Measurements from ENCODE around the gene C1orf159.

Gene C1orf159

GRCh38 chr1:1130206-1131120, 14.6 kb upstream of the C1orf159 start:
- no peak for DNase-seq

DNA sequence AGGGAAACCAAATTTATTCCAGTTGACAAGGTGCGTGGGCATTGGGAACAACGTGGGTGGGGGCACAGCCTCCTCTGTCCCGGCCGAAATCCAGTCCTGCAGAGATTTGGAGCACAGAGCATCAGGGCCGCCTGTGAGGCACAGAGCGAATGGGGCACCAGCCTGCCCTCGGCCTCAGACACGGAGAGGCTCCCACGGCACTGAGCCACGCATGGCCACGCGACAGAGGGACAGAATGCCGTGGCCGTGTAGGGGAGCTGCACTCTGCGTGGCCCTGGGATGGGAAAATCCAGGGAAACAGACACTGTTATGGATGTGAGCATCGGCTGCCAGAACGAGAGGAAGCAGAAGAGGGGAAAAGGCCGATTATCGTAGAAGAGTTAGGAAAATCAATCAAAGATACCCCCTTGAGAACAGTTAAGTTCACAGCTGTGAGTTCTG, 13.5 kb upstream of the C1orf159 start:
- no peak for DNase-seq

GRCh38 chr1:1128454-1129139, 12.7 kb upstream of the C1orf159 start:
- no peak for DNase-seq

DNA sequence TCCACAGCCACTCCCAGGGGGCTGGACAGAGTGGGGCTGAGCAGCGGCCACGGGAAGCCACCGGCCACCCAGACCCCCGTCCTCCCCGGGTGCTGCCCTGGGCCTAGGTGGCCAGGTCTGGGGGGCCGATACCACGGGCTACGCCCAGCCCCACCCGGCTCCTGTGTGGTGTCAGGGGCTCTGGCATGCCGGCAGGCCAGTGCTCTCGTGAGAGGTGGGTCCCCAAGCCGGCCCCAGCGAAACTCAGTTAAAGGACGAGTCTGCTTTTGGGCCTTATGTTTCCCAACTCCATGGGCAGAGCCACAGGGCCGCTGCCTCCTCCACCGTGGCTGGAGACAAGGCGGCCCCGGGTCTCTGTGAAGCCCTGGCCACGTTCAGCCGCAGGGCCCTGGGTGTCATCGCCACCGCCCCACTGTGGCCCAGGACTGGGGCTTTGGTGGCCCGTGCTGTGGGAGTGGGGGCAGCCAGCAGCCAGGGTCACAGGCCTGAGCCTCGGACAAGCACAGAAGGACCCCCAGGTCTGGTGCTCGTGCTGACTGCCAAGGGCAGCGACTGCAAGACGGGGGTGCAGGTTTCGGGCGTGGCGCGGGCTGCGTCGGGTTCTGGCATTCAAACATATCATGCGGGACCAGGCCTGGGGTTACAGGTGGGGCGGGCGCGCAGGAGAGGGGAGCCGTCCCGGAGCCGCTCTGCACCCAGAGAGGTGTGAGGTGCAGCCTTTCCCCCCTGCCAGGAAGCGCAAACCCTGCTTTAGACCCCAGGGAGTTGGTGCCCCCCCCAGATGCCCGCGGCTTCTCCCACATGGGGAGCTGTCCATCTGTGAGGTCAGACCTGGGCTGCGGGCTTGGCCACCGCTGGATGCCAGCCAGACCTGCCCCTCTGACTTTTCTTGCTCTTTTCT, 11.9 kb upstream of the C1orf159 start:
- DNase-seq, result no peak

DNA sequence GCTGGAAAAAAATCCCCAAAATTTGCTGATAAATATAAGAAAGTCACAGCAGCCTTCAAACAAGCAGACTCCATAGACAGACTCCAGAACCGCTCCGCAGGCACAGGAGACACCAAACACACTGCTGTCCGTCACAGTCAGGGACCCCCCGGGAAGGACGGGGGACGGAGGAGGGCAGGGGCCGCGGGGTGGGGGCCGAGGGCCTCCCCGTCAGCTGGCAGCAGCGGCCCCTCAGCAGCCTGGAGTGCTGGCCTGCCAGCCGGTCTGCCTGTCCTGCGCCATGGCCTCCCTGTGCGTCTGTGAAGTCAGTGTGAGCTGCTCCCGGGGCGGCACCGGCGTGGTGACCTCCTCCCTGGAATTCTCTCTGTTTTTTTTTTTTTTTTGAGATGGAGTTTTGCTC, 10.1 kb upstream of the C1orf159 start:
- no peak for DNase-seq

DNA sequence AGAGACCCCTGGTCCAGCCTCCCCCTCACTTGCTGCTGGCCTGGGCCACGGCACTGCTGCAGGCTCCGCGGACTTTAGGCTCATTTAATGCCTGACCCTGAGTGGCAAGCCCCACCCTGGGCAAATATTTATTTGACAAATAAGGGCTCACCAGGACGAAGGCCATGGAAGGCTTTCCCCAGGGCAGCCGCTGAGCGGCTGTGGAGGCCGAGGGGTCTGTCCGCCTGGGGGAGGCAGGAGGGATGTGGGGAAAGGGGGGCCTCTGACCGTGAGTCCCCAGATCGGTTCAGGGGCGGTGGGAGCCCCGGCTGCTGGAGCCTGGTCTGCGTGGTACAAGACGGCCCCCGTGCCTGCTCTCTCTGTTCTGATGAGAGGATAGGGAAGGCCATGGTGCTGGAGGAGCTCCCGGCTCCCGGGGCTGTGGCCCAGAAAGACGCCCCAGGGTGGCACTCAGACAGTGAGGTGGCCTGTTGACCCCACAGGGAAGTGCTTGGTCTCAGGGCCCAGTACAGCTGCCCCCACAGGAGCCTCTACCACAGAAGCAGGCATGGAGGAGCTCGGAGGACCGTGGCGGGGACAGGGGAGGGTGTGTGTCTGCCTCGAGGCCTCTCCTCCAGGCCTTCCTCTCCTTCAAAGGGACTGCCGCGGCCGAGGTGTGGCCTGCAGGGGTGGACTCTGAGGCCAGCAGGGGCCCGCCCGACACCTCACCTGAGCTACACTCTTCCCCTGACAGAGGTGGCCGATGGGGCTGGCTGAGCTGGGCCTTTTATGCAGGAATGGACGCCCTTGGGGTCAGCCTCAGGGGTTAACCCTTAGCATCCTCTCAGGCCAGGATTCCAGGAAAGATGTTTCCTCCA, 9.1 kb upstream of the C1orf159 start:
- DNase-seq, result no peak

- DNase-seq, result no peak
Observed at GRCh38 chr1:1124508-1124785, 8.6 kb upstream of the C1orf159 start.

DNA sequence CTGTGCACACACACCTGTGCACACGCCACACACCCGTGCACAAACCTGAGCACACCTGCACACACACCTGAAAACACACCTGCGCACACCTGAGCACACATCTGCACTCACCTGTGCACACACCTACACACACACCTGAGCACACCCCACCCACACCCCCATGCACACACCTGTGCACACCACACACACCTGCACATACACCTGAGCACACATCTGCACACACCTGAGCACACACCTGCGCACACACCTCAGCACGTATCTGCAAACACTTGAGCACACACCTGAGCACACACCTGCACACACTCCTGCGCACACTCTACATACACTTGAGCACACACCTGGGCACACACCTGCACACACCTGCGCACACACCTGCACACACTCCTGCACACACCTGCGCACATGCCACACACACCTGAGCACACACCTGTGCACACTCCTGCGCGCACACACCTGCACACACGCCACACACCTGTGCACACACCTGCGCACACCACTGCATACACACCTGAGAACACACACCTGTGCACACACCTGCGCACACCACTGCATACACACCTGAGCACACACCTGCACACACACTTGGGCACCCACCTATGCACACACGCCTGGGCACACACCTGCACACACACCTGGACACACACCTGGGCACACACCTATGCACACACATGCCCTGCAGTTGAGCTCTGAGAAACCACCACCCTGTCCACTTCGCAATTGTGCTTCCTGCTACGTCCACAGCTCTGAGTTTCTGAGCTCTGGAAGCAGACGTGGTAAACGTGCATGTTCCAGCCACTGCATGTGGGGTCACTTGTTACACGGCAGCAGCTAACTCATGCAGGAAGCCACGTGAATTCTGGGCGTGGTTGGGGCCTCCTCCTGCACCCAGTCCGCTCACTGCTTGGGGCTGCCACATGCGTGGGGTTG, 8.0 kb upstream of the C1orf159 start:
- DNase-seq, result no peak

- no peak for DNase-seq
Observed at GRCh38 chr1:1122981-1123480, 7.1 kb upstream of the C1orf159 start.

DNA sequence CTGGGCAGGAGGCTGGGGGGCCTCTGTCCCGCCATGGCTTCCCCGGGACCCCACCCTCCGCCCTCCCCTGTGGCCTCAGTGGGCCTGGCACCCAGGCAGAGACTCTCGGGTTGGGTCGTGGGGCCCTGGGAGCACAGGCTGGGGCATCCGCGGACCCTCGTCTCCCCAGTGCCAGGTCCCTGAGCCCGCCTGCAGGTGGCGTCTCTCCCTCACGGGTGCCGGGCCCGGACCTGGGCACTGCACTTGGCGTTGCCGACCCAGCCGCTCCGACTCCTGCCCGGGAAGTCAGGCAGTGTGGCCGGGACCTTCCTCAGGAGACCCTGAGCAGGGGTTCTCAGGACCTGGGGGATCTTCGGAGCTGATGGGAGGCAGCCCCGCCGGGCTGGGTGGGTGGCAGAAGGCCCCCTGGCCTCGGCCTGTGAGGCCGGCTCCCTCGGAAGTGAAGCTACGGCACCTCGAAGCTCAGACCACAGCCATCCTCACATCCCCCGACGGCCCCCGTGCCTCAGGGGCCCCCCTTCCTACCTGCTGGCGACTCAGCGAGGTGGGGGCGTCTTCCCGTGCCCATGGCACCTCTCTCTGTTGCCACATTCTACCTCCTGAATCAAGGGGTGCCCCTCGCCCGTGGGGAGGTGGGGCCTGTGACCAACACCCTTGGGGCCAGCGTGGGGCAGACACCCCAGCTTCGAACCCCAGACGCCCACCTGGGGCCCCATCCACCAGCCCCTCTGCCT, 6.4 kb upstream of the C1orf159 start:
- peak; percentile 84 for DNase-seq

- DNase-seq, result no peak
Observed at GRCh38 chr1:1121611-1122077, 5.8 kb upstream of the C1orf159 start.

DNA sequence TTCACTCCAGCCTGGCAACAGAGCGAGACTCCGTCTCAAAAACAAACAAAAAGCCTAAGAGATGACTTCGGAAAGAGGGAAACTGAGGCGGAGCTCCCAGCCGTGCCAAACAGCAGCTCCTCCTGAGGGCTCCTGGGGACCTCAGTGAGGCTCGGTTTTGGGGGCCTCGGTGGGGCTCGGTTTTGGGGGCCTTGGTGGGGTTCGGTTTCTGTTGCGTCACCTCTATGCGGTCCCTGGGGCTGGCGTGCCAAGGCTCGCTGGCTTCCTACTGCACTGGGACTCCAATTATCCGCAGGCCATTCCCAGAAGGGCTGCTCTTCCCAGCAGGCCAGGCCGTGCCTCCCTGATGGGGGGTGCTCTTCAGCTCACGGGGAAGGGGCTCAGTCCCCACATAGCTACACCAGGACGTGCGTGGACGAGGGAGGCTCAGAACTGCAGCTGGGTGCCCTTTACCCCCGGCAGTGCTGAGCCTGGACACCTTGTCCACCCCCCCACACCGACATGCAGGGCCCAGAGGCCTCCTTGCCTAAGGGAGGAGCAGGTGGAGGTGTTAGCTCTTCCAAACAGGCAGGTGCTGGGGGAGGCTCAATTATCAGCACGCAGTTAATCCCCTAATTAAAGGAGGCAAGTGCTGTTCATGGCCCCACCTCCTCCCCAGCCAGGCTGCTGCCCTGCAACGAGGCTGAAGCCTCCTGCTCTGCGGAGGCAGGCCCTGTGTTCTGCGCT, 5.1 kb upstream of the C1orf159 start:
- no peak for DNase-seq

DNA sequence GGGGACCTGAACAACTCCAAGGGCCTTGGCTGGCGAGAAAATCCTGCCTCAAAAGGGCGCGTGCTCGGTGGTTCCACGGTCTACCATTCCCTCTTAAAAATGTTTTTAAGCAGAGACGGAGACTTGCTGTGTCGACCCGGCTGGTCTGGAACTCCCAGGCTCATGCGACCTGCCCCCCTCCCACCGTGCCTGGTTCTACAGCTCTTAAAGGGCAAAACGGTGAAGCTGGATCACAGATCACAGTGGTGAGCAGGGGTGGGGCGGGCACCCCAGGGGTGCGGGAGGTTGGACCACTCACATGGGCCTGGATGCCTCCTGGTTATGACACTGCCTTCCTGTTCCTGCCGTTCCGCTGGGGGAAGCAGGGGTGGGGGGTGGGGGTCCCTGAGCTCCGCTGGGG, 4.2 kb upstream of the C1orf159 start:
- no peak for DNase-seq

GRCh38 chr1:1119272-1119890, 3.5 kb upstream of the C1orf159 start:
- DNase-seq, result no peak

- DNase-seq, result no peak
Observed at GRCh38 chr1:1118876-1119220, 3.0 kb upstream of the C1orf159 start.

DNA sequence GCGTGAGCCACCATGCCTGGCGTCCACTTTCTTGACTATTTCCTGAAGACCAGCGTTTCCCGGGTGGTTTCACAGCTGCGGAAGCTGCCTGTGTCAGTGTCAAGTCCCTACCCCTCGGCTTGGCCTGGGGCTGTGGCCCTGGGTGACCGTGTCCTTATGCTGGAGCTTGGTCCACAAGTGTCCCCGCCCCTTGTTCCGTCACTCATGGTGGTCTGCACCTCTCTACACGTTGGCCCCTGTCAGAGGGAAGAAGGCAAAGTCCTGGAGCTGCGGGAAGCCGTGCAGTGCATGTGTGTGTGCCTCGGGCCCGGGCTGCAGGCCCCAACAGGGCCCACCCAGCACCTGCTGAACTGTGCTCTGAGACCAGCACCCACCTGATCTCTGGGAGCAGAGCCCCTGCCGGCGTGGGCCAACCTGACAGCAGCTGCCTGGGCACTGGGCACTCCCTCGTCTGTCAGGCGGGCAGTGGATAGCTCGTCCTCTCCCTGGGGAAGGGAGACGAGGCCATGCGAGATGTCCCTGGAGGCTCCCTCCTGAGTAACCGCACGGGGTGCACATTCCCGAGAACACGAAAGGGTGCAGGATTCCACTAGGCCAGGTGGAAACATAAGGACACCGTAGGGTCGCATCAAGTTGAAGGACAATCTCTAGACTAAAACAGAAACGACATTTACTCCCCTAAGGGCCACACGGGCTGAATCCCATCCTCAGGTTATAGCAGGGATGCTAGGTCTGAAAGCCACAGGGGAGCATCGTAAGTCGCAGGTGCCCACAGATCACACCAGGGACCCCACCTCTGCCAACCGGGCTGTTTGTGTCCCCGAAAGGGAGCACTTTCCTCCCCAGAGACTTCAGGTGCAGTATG, 2.4 kb upstream of the C1orf159 start:
- DNase-seq, result no peak

DNA sequence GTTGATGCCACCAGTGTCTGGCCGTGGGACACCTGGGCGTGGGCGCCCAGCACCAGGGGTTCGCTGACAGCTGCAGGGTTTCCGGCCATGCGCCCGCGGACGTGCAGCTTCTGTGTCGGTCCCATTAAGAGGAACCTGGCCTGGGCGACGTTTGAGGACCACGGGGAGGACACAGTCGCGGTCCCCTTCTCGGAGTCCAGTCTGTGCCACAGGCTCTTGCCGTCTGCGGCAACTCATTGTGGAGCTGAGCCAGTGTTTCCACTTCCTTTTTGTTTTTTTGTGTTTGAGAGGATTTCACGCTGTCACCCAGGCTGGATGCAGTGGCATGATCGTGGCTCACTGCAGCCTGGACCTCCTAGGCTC, 1.6 kb upstream of the C1orf159 start:
- DNase-seq, result no peak
